ENCODE data around the gene MGAT4A.
"Not testable (repeated sequence)": the region's sequence is repeated elsewhere in the genome, so short reads cannot be mapped to it uniquely, and the experiment has no call there.

MGAT4A gene

DNA sequence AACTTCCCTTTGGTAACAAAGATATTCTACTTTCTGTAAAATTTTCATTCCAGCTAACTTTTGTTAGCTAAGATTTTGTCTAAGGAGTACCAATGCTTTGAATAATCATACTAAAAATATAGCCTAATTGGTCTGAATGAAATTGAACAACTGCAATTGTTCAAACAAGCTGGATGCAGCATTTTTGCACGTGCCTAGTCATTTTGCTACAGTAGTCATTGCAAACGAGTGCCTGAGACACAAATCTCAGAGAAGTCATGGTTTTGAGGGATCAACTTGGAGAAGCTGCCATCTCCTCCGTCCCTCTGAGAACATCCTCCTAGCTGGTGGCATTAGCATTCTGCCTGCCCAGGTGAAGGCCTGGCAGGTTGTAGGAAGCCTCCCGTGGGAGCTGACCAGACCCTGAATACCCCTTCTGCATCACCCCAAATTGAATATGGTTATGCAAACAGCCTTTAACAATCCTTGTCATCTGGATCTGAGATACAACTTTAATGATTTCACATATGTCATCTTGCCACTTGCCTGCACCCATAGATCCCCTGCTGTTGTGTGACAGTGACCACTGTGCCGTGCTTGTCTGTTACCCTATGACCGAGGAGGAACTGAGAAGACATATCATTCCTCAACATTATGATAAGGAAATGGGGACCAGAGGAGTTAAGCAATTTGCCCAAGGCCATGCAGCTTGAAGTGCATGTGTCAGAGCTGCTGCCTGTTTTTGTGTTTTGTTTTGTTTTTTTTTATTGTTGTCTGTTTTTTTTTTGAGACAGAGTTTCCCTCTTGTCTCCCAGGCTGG, 29.1 kb upstream of the MGAT4A start:
- DNase-seq (ENCODE audit: insufficient read length, low spot score) = no peak

DNA sequence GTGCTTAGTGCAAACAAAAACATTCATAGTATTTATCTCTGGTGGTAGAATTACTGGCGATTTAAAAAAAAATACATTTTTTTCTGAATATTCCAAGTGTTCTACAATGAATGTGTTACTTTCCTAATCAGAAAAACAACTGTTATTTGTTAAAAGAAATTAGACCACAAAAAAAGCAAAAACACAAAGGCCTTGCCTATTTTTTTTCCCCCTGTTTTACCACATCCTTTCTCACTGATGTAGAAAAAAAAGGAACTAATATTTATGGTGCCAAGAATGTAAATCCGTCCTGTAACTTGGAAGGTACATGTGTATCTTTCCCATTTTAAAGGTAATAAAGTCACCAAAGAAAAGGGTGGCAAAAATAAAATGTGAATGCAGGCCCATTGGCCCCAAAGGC, 28.4 kb upstream of the MGAT4A start:
- TF ChIP-seq, protein P1, sequence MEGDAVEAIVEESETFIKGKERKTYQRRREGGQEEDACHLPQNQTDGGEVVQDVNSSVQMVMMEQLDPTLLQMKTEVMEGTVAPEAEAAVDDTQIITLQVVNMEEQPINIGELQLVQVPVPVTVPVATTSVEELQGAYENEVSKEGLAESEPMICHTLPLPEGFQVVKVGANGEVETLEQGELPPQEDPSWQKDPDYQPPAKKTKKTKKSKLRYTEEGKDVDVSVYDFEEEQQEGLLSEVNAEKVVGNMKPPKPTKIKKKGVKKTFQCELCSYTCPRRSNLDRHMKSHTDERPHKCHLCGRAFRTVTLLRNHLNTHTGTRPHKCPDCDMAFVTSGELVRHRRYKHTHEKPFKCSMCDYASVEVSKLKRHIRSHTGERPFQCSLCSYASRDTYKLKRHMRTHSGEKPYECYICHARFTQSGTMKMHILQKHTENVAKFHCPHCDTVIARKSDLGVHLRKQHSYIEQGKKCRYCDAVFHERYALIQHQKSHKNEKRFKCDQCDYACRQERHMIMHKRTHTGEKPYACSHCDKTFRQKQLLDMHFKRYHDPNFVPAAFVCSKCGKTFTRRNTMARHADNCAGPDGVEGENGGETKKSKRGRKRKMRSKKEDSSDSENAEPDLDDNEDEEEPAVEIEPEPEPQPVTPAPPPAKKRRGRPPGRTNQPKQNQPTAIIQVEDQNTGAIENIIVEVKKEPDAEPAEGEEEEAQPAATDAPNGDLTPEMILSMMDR (IDR thresholded peaks at IDR 0.05; ENCODE audit: insufficient read depth, missing control alignments) = no peak
- FAIRE-seq (no peak), DNase-seq (ENCODE audit: insufficient read length, low spot score) (no peak)

More for the DNA sequence above, 29.1 kb upstream of the MGAT4A start:
- FAIRE-seq = no peak
- TF ChIP-seq, protein P1 (IDR thresholded peaks at IDR 0.05; ENCODE audit: insufficient read depth, missing control alignments) = no peak

DNA sequence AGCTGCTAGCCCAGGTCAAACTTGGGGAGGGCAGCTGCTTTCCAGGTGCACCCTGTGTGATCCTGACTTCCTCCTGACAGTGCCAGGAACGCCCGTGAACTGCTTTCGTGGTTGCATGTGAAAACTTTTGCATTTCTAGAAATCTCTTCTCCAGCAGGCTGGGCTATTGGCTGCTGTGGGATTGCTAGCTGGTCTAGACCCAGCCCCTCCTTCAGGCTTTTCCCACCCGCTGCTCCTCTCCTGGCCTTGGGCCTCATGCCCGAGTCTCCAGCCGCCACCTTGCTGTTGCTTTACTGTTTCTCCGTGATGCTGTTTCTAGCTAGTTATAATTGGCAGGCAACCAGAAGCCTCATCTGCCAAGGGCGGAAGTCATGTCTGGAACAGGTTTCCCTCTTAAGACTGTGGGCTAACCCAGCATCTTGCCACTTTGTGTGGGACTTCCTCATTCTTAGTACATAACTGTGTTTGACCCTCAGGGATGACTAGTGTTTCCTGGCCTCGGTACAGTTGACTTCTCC, 27.0 kb upstream of the MGAT4A start:
- DNase-seq (ENCODE audit: insufficient read length, low spot score) = no peak
- FAIRE-seq = no peak
- TF ChIP-seq, protein P1 (IDR thresholded peaks at IDR 0.05; ENCODE audit: insufficient read depth, missing control alignments) = no peak

DNA sequence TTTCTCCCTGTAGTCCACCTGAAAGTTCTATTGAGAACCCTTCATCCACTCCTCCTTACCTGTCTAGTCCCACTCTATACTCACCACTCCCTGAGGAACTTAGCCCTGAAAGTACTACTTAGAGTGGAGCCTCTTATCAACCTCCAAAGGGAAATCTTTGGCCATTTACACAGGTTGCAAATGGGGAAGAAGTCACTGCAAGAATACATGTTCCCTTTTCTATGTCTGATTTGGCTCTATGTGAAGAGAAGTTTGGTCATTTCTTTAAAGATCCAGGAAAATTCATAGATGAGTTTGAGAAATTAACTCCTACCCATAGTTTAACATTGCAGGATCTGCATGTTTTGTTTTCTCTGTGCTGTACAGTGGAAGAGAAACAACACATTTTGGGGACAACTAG, 22.9 kb upstream of the MGAT4A start:
- TF ChIP-seq, protein P1 (IDR thresholded peaks at IDR 0.05; ENCODE audit: insufficient read depth, missing control alignments) = no peak
- DNase-seq (ENCODE audit: insufficient read length, low spot score) (no peak), FAIRE-seq (no peak)

DNA sequence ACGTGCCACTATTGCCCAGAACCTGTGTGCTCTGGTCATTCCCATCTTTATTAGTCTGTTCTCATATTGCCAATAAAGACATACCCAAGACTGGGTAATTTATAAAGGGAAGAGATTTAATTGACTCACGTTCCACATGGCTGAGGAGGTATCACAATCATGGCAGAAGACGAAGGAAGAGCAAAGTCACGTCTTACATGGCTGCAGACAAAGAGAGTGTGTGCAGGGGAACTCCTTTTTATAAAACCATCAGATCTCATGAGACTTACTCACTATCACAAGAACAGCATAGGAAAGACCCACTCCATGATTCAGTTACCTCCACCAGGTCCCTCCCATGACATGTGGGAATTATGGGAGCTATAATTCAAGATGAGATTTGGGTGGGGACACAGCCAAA, 21.8 kb upstream of the MGAT4A start:
- not testable (repeated sequence) for DNase-seq (ENCODE audit: insufficient read length, low spot score); FAIRE-seq

DNA sequence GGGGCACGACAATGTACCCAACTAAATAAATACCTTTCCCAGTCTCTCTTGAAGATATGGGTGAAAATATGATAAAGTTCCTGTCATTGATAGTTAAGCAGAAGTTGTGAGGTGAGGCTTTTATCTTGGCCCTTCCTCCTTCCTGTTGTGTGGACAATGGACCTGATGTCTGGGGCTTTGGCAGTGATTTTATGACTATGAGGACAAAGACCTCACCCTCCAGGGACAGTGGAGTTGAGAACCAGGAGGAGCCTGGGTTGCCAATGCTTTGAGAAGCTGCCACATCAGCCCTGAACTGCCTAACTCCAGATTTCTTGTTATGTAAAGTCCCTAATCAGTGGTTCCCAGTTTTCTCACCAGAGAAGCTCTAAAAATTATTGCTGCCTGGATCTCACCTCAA, 20.8 kb upstream of the MGAT4A start:
- TF ChIP-seq, protein P1 (IDR thresholded peaks at IDR 0.05; ENCODE audit: insufficient read depth, missing control alignments) = no peak
- DNase-seq (ENCODE audit: insufficient read length, low spot score) = no peak
- no peak for FAIRE-seq

DNA sequence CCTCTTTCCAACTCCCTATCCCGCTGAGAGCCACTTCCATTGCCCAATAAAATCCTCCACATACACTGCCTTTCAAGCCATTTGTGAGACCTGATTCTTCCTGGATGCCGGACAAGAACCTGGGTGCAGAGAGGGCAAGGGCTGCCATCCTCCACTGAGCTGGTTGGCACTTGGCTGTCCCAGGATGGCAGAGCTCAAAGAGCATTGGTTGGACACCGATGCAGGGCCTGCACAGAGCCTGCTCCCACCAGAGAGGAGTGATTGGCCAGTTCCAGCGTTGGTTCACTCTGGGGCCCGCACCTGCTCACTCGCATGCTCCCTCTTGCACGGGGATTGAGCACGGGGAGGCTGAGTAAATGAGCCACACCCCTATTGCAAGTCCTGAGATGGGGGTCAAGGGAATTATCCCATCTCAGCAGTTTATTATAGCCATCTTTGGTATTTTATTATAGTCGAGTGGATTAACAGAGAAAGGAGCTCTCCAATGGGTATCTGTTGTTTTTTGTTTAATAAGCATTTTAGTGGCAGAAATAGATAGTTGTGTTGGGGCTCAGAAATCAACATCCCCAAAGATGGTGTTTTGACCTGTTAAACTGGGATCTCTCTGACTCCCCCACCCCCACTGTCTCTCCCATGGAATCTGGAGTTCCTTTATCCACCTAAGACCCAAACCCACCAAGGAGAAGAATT, 19.8 kb upstream of the MGAT4A start:
- DNase-seq (ENCODE audit: insufficient read length, low spot score) (no peak), FAIRE-seq (no peak)
- TF ChIP-seq, protein P1 (IDR thresholded peaks at IDR 0.05; ENCODE audit: insufficient read depth, missing control alignments) = no peak
